ENCODE results near the gene EVI2B.

EVI2B gene

DNA sequence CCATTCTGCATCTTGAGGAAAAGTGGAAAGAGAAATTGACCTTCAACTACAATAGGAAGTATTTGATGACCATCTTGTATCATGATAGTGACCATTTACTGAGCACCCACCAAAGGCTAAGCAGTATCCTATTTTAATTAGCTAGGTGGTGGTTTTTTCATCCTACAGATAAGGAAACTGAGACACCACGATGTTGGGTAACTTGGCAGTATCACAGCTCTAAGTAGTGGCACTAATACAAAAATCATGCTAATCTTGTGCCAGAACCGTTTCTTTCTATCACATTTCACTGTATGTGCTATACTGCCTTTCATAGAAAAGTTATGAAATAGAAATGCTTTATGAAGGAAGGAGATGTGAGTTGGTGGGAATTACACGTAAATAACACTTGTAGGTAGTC is 2.3 kb downstream of the EVI2B start:
- POLR2A ChIA-PET = no interaction called here
- CTCF ChIA-PET = interaction anchor here (1.7 kb wide), 1 partner anchor 9 kb away, joined by 4 read pairs; no protein-coding TSS in a partner anchor
- no peak for DNase-seq (ENCODE audit: low read depth, low spot score)
- no peak overlapping the region for H3K4me3 ChIP-seq (ENCODE audit: low read depth, low read length)
- TF ChIP-seq, protein P1, sequence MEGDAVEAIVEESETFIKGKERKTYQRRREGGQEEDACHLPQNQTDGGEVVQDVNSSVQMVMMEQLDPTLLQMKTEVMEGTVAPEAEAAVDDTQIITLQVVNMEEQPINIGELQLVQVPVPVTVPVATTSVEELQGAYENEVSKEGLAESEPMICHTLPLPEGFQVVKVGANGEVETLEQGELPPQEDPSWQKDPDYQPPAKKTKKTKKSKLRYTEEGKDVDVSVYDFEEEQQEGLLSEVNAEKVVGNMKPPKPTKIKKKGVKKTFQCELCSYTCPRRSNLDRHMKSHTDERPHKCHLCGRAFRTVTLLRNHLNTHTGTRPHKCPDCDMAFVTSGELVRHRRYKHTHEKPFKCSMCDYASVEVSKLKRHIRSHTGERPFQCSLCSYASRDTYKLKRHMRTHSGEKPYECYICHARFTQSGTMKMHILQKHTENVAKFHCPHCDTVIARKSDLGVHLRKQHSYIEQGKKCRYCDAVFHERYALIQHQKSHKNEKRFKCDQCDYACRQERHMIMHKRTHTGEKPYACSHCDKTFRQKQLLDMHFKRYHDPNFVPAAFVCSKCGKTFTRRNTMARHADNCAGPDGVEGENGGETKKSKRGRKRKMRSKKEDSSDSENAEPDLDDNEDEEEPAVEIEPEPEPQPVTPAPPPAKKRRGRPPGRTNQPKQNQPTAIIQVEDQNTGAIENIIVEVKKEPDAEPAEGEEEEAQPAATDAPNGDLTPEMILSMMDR (IDR thresholded peaks at IDR 0.05; ENCODE audit: insufficient read depth, low read length, missing control alignments) = no peak

DNA sequence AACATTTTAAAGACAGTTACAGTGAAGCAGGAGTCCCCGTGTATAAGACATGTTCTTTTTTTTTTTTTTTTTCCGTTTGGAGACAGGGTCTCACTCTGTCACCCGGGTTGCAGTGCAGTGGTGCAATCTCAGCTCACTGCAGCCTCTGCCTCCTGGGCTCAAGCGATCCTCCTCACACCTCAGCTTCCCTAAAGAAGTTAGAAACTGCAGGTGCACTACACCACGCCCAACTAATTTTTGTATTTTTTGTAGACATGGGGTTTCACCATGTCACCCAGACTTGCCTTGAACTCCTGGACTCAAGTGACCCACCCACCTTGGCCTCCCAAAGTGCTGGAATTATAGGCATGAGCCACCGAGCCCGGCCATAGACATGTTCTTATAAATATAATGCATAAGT is 3.0 kb downstream of the EVI2B start:
- DNase-seq (ENCODE audit: low read depth, low spot score) = no peak

DNA sequence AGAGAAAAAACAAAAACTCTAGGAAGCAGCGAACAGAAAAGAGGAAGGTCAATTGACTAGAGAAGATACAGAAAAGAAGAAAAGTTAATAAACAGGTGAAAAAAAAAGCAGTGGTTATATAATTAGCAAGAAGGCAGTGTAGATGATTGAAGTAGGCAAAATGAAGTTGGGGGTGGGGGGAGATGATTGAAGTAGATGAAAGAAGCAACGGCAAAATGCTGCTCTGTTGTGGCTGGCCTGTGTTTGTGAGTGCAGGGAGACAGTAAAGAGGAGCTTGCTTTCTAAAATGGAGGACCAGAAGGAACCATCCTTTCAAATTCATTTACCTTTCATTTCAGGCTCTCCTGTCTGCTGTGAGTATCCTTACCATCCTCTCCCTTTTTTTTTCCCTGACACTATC is 3.6 kb downstream of the EVI2B start:
- CTCF ChIA-PET = no interaction called here
- POLR2A ChIA-PET = no interaction called here
- DNase-seq (ENCODE audit: low read depth, low spot score) = no peak
- TF ChIP-seq, protein P1 (IDR thresholded peaks at IDR 0.05; ENCODE audit: insufficient read depth, low read length, missing control alignments) = no peak
- H3K4me3 ChIP-seq (ENCODE audit: low read depth, low read length) = no peak overlapping the region

More for the DNA sequence above, 3.0 kb downstream of the EVI2B start:
- TF ChIP-seq, protein P1 (IDR thresholded peaks at IDR 0.05; ENCODE audit: insufficient read depth, low read length, missing control alignments) = no peak
- ChIA-PET CTCF (no interaction called here), POLR2A (no interaction called here)
- no peak overlapping the region for H3K4me3 ChIP-seq (ENCODE audit: low read depth, low read length)

DNA sequence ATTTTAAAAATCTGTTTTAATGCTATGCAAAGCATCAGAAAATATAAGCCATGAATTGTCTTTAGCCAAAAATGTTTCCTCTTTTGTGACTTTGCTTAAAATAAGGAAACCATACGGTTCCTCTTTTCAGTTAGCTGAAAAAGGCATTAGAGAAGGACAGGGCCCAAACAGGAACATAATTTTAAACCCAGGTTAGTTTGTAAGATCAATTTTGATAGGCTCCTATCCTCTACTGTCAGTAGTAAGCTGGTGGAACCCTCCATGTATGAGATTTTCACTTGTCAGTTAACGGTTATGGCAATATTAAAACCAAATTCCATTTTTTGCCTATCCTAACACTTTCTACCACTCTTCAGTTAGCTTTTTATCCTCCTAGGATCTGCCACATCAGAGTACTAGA is 4.3 kb downstream of the EVI2B start:
- POLR2A ChIA-PET = no interaction called here
- no peak overlapping the region for H3K4me3 ChIP-seq (ENCODE audit: low read depth, low read length)
- no peak for DNase-seq (ENCODE audit: low read depth, low spot score)
- CTCF ChIA-PET = no interaction called here
- TF ChIP-seq, protein P1 (IDR thresholded peaks at IDR 0.05; ENCODE audit: insufficient read depth, low read length, missing control alignments) = no peak

DNA sequence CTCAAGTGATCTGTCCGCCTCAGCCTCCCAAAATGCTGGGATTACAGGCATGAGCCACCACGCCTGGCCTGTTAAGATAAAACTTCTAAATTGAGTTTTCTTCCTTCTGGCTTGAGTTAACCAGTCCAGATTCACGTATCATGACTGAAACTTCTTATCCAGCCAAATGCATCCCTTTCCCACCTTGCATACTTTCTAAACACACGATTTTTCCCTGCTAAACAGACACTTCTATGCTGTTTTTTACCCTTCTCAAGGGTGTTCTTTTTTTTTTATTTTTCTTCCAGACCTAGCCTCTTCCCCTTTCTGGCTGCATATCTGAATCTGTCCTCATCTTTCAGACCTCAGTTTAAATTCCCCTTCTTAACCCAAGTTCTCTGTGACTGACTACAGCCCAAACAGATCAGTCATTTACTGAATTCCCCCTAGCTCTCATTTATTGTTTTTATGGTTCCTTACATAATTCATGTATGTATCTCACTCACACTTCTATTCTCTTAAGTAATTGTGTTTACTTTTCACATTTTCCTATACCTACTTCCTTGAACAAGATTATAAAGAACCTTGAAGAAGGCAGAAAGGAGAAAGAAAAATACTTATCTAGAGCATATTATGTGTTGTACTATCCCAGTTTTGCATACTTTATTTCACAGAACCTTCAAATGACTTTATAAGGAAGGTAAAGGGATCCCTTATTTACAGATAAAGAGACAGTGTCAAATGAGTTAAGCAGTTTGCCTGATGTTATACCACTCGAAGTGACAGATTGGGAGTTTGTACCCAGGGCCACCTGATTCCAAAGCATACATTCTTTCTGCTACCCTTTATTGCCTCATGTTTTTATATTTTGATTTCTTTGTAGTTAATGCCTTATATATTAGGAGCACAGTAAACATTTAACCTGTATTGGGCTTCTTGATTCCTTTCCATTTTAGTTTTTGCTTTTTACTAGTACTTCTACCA is 5.2 kb downstream of the EVI2B start:
- ChIA-PET POLR2A (no interaction called here), CTCF (no interaction called here)
- no peak for DNase-seq (ENCODE audit: low read depth, low spot score)
- TF ChIP-seq, protein P1 (IDR thresholded peaks at IDR 0.05; ENCODE audit: insufficient read depth, low read length, missing control alignments) = no peak
- H3K4me3 ChIP-seq (ENCODE audit: low read depth, low read length) = no peak overlapping the region

DNA sequence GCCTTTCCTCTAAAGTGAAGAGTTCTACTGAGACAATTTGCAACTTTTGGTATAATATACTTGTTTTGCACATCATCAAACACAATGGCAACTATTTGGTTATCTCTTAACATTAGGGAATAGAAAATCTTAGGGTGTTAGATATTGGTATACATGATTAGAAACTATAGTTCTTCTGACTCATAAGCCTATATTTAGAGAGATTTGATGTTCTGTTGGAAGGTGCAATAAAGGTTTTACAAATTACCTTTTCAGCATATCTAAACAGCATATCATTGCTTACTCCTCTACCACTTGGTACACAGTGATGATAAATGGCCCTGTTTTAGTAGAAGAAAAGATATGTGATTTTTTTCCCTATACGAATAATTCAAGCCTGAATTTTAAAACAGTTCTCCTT is 6.2 kb downstream of the EVI2B start:
- ChIA-PET CTCF (no interaction called here), POLR2A (no interaction called here)
- no peak for DNase-seq (ENCODE audit: low read depth, low spot score)
- no peak overlapping the region for H3K4me3 ChIP-seq (ENCODE audit: low read depth, low read length)
- TF ChIP-seq, protein P1 (IDR thresholded peaks at IDR 0.05; ENCODE audit: insufficient read depth, low read length, missing control alignments) = no peak
